ENCODE measurements around the gene LHX4. TPM values are rescaled to one million over a fixed set of nuclear protein-coding genes. Genes with fewer than 3 reads are reported as not detected.
A peak's percentile ranks its signal among the peaks of the same experiment; 100 is the strongest.

The LHX4 gene
- total RNA-seq, 1 donor from 2014 or later = not detected

GRCh38 chr1:180239145-180240096 is 9.4 kb downstream of the LHX4 start:
- DNase-seq (ENCODE audit: extremely low read depth, low read depth, low spot score) = no peak

DNA sequence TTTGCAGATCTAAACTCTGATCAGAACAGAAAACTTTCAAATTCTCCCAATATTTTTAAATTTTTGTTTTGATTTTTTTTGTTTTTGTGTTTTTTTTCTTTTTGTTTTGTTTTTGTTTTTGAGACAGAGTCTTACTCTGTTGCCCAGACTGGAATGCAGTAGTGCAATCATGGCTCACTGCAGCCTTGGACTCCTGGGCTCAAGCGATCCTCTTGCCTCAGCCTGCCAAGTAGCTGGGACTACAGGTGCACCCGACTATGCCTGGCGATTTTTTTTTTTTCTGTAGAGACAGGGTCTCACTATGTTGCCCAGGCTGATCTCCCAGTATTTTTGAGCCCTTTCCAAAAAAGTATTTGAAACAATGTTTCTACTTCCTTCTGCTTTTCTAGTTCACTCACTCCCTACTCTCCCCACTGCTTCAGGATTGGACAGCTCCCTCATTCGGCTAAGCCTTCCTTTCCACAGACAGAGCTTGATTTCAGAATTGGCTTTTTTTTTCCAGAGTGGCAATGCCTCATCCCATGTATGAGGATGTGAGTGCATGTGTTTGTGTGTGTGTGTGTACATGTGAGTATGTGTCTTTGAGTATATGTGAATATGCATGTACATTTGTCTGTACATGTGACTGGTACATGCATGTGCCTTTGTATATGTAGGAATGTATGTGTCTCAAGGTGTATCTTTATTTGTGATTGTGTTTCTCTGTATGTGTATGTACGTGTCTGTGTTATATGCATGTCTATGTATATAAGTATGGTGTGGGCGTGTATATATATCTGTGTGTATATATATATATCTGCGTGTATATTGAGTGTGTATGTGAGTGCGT is 11.9 kb downstream of the LHX4 start:
- no peak for DNase-seq (ENCODE audit: extremely low read depth, low read depth, low spot score)

DNA sequence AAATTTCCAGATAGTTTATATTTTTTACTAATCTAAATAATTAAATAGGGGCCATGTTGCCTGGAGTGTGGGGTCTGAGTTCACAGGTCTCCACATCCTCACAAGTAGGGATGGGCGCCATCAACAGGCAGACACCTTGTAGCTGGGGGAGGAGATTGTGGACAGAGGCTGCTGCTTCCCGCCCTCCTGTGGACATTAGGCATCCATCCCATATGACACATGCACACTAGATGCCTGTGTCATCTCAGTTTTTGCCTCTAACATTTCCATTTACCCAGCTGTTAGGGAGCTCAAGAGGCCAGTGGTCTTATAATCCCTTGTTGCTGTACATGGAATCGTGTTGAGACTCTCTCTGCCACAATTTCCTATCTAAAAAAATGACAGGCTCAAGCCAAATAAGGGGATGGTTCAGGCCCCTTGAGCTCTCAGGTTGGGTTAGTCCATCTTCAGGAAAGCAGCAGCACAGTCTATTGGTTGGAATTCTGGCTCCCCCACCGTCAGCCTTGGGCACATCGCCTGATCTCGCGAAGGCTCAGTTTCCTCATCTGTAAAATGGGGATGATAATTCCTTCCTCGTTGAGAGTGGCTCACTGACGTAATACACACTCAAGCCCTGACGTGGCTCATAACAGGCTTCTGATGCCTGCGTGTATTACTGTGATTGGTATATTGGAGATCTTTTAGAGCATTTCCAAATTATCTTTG is 13.6 kb downstream of the LHX4 start:
- no peak for DNase-seq (ENCODE audit: extremely low read depth, low read depth, low spot score)

DNA sequence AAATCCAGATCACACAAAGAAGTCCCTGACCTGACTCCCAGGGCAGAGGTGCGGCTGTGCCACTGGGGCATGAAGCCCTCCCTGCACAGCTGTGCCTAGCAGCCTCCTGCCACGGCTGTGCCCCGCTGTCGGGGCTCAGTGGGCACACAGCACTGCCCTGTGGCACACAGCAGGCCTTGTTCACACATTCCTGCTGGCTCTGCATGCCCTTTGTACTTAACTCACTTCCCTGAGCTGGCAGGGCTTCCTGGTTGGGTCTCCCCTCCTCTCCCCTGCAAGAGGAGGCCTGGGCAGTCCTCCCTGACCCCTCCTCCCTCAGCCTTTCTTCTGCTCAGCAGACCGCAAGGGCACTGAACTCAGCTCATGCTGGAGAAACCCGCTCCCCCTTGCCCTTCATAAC is 14.8 kb downstream of the LHX4 start:
- DNase-seq (ENCODE audit: extremely low read depth, low read depth, low spot score) = no peak

DNA sequence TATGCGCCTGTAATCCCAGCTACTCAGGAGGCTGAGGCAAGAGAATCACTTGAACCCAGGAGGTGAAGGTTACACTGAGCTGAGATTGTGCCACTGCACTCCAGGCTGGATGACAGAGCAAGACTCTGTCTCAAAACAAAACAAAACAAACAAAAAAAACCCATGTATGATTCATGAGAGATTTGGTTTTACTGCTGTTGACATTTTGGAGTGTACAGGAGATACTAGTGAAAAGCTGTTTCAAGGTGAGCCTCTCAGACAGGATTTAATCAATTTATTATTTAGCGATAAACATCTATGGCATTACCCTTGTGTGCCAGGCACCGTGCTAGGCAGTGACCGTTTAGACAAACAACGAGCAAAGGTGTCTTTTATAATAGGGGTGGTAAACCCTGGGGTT is 16.5 kb downstream of the LHX4 start:
- DNase-seq (ENCODE audit: extremely low read depth, low read depth, low spot score) = no peak

- DNase-seq (ENCODE audit: extremely low read depth, low read depth, low spot score) = no peak
These were observed 17.0 kb downstream of the LHX4 start for GRCh38 chr1:180247061-180247460.

DNA sequence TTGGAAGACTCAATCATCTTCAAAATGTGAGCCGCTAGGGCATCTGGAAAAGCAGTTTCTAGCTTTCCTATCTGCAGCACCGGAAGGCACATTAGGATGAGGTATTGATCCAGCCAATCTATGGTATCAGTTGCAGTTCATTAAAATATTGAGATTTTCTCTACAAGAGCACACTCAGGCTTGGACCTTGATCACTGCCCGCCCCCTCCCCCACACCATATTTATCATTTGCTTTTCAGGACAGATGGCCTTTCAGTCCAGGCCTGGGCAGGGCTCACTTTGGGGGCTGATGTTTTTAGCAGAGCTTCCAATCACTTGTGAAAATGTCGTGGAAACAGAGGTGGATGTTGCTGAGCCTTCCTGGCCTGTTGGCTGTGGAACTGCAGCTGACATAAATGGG is 17.5 kb downstream of the LHX4 start:
- DNase-seq (ENCODE audit: extremely low read depth, low read depth, low spot score) = no peak

GRCh38 chr1:180248176-180248575 is 18.1 kb downstream of the LHX4 start:
- DNase-seq (ENCODE audit: extremely low read depth, low read depth, low spot score) = no peak

- no peak for DNase-seq (ENCODE audit: extremely low read depth, low read depth, low spot score)
These were observed 18.9 kb downstream of the LHX4 start for GRCh38 chr1:180248731-180249681.

GRCh38 chr1:180249725-180250498 is 19.8 kb downstream of the LHX4 start:
- no peak for DNase-seq (ENCODE audit: extremely low read depth, low read depth, low spot score)

DNA sequence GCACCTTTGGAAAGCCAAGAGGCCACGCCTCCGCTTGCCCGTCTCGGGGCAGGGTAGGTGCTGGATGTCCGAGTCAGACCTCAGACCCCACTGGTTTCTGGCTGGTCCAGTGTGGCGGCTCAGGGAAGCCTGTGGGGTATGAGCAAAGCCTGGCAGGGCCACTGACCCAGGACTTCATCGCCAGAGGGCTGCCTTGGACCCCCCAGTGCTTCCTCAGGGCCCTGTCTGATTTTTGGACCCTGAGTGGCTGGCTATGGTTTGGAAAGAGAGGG is 20.4 kb downstream of the LHX4 start:
- no peak for DNase-seq (ENCODE audit: extremely low read depth, low read depth, low spot score)

GRCh38 chr1:180250883-180251509 is 20.9 kb downstream of the LHX4 start:
- no peak for DNase-seq (ENCODE audit: extremely low read depth, low read depth, low spot score)

DNA sequence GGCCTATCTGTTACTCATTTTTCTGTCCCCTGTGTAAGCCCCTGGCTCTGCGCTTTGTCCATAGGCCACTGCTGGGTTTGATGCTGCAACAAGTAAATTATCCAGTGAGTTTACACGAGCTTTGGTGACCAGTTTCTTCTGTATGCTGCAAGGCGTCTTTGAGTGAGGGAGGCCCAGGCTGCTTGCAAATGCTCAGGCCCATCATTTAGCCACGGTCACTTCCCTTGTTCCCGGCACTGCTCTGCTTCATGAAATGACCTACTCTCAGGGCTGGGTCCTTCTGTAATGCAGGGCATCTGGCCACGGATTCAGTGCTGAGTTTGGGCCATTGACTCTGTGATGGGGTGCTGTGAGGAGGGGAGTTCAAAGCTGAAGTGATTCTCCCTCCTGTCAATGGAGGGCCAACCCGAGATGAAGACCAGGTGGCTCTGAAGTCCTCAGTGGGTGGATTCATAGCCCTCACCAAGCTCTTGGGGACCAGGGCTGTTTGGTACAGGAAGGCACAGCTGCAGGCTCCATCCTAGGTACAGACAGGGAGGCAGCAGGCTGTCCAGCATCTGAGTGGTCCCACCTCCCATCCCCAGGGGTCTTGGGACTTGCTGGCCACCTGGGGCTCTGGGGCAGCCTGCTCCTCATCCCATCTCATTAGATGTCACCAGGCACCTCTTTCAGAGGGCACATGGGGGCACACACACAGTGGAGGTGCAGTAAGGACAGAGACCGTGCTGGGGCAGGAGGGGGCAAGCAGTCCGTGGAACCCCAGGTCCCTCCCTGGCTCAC is 21.7 kb downstream of the LHX4 start:
- DNase-seq (ENCODE audit: extremely low read depth, low read depth, low spot score) = no peak

GRCh38 chr1:180252638-180253536 is 22.8 kb downstream of the LHX4 start:
- DNase-seq (ENCODE audit: extremely low read depth, low read depth, low spot score) = peak; percentile 22

- DNase-seq (ENCODE audit: extremely low read depth, low read depth, low spot score) = no peak
These were observed 23.8 kb downstream of the LHX4 start for GRCh38 chr1:180253585-180254495.

- no peak for DNase-seq (ENCODE audit: extremely low read depth, low read depth, low spot score)
These were observed 24.4 kb downstream of the LHX4 start for GRCh38 chr1:180254496-180254819.

Measured in glomerular endothelial cell (primary cell).